Measurements from ENCODE around the gene RNF227.
"Not testable (repeated sequence)": the region's sequence is repeated elsewhere in the genome, so short reads cannot be mapped to it uniquely, and the experiment has no call there.

Gene RNF227

GRCh38 chr17:7888184-7888920 is 27.7 kb downstream of the RNF227 start, which contains the start of gene CHD3:
Gene CHD3, plus strand, starts transcription at chr17:7888789. Its CDS starts 212 bp downstream, at chr17:7889001.
- DNase-seq = peak; percentile 20

GRCh38 chr17:7887482-7888183 is 28.5 kb downstream of the RNF227 start:
- DNase-seq = peak; percentile 99

GRCh38 chr17:7887038-7887481 is 29.0 kb downstream of the RNF227 start:
- no peak for DNase-seq

- DNase-seq = peak; percentile 54
Measured at GRCh38 chr17:7886227-7887037, 29.7 kb downstream of the RNF227 start.

- peak; percentile 57 for DNase-seq
Measured at GRCh38 chr17:7885367-7886226, 30.5 kb downstream of the RNF227 start.

GRCh38 chr17:7884581-7885366 is 31.3 kb downstream of the RNF227 start:
- DNase-seq = peak; percentile 33

- DNase-seq = peak; percentile 62
Measured at GRCh38 chr17:7883781-7884386, 32.2 kb downstream of the RNF227 start.

GRCh38 chr17:7882629-7883028 is 33.5 kb downstream of the RNF227 start:
- no peak for DNase-seq

- DNase-seq = no peak
Measured at GRCh38 chr17:7882068-7882467, 34.0 kb downstream of the RNF227 start.

- DNase-seq = peak; percentile 28
Measured at GRCh38 chr17:7881276-7882054, 34.6 kb downstream of the RNF227 start.

GRCh38 chr17:7880076-7880868 is 35.8 kb downstream of the RNF227 start:
- DNase-seq = no peak

- DNase-seq = no peak
Measured at GRCh38 chr17:7878234-7878633, 37.9 kb downstream of the RNF227 start.

- no peak for DNase-seq
Measured at GRCh38 chr17:7875804-7876370, 40.2 kb downstream of the RNF227 start.

GRCh38 chr17:7873051-7873450 is 43.0 kb downstream of the RNF227 start:
- DNase-seq = no peak

GRCh38 chr17:7867881-7868329 is 48.2 kb downstream of the RNF227 start:
- no peak for DNase-seq

- no peak for DNase-seq
Measured at GRCh38 chr17:7864995-7865650, 51.0 kb downstream of the RNF227 start.

- DNase-seq = not testable (repeated sequence)
Measured at GRCh38 chr17:7864384-7864783, 51.7 kb downstream of the RNF227 start.
